ENCODE data around the gene IMMP2L.
"Not testable (repeated sequence)": the region's sequence is repeated elsewhere in the genome, so short reads cannot be mapped to it uniquely, and the experiment has no call there.

The IMMP2L gene

DNA sequence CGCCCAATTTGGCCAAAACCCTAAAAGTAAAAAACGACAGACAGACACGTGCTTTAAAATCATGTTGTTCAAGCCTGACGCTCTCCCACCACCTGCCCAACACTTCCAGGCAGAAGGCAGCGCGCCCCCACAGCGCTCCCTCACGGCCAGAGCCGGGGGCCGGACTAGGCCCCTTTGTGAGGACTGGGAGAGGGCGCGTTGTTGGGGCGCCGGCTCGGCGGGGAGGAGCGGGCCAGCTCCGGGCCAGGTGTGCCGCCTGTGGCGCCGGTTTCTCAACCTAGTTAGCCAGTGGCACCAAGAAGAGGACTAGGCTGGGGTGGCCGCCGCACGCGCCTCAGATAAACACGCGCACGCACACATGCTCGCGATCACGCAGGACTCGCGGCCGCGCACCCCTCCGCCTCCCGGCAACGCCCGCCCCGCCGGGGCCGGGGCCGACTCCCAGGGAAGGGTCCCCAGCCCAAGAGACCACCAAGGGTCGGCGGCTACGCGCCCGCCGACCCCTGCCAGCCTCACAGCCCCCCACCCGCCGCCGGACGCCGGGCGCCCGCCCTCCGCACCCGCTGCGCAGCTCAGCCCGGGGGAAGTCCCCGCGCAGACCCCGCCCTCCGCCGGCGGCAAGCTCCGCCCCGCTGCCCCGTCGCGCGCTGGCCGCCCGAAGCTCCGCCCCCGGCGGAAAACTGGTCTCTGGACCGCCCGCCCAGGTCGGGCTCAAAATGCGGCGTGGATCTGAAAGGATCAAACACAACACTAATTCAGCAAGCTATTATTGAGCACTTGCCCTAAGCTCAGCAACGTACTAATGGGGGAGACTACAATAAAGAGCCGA is at the start of gene IMMP2L:
Gene IMMP2L (minus strand): TSS at position 589 of the 829 bp plus-strand sequence.
- peak; percentile 66 for DNase-seq (ENCODE audit: low read depth, low spot score)

DNA sequence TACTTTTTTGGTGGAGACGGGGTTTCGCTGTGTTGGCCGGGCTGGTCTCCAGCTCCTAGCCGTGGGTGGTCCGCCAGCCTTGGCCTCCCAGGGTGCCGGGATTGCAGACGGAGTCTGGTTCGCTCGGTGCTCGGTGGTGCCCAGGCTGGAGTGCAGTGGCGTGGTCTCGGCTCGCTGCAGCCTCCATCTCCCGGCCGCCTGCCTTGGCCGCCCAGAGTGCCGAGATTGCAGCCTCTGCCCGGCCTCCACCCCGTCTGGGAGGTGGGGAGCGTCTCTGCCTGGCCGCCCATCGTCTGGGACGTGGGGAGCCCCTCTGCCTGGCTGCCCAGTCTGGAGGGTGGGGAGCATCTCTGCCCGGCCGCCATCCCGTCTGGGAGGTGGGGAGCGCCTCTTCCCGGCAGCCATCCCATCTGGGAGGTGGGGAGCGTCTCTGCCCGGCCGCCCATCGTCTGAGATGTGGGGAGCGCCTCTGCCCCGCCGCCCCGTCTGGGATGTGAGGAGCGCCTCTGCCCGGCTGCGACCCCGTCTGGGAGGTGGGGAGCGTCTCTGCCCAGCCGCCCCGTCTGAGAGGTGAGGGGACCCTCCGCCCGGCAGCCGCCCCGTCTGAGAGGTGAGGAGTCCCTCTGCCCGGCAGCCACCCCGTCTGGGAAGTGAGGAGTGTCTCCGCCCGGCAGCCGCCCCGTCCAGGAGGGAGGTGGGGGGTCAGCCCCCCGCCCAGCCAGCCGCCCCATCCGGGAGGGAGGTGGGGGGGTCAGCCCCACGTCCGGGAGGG is 47.4 kb upstream of the IMMP2L start:
- DNase-seq (ENCODE audit: low read depth, low spot score): not testable (repeated sequence)

DNA sequence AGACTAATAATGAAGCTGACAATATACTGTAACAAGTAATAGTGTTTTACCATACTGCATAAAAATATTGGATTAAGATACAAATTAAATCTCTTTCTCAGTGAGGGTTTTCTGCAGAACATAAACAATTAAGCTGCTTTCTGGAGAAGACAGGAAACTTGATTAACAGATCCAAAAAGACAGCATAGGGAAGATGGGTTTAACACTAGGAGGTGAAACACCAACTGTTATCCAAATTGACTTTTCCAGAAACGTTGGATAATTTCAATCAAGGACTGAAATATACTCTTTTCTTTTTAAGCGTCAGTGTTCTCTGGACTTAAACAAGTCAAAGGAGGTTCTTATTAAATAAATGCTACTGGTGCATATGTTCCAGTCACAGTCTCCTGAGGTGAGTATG is 45.3 kb upstream of the IMMP2L start:
- no peak for DNase-seq (ENCODE audit: low read depth, low spot score)

DNA sequence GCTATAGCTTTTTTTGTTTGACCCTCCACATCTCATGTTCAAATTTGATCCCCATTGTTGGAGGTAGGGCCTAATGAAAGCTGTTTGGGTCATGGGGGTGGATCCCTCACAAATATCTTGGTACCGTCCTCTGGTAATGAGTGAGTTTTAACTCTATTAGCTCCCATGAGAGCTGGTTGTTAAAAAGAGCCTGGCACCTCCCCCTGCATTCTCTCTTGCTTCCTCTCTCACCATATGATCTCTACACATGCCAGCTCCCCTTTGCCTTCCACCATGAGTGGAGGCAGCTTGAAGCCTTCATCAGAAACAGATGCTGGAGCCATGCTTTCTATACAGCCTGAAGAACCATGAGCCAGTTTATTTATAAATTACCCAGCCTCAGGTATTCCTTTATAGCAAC is 43.0 kb upstream of the IMMP2L start:
- no peak for DNase-seq (ENCODE audit: low read depth, low spot score)

DNA sequence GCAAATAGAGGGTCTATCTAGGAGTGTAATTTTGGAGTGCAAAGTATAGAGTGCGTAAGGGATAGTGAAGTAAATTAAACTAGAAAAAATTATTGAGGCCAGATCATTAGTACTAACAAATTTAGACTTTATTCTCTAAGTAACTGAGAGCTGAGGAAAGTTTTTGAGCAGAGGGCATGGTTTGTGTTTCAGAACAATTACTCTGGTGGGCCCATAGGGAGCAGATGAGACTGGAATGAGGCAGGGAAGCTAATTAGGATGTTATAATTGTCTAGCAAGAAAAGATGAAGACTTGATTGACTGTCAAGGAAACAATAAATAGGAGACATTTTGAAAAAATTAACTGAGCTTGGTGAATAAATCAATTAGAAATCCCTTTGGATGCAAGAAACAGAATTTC is 37.8 kb upstream of the IMMP2L start:
- no peak for DNase-seq (ENCODE audit: low read depth, low spot score)

DNA sequence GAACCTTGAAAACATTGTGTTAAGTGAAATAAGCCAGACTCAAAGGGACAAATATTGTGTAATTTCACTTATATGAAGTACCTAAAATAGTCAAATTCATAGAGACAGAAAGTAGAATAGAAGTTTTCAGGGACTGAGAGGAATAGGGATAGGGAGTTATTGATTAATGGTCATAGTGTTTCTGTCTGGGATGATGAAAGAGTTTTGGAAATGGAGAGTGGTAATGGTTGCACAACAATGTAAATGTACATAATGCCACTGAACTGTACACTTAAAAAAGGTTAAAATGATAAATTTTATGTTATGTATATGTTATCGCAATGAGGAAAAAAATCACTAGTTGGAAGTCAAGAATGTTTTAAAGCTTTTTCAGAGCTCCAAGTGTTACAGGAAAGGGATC is 33.5 kb upstream of the IMMP2L start:
- no peak for DNase-seq (ENCODE audit: low read depth, low spot score)

DNA sequence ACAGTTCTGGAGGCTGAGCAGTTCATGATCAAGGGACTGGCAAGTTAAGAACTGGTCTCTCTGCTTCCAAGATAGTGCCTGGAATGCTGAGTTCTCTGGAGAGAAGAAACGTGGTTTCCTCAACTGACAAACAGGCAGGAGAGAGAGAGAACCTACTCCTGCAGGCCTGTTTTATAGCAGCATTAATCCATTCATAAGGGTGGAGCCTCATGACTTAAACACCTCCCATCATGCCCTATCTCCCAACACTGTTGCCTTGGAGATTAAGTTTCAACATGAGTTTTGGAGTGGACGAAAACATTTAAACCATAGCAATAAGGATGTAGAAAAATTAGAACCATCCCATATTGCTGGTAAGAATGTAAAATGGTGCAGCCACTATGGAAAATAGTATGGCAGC is 32.3 kb upstream of the IMMP2L start:
- DNase-seq (ENCODE audit: low read depth, low spot score): no peak

DNA sequence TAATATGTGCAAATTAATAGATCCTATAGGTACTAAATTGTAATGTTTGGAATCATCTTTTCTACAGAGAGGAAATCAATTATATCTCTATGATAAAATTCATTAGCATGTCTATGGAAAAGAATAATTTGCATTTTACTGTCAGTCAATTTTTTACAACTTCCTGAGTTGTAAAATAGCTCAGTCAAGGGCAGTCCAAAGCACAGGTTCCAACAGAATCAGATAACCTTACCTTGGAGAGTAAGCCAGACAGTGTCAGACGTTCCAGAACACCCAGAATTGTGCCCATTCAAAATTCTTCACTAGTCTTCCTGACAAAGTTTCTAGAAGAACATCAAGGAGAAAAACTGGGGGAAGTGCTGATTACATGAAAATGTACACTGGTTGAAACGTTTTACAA is 31.1 kb upstream of the IMMP2L start:
- no peak for DNase-seq (ENCODE audit: low read depth, low spot score)

DNA sequence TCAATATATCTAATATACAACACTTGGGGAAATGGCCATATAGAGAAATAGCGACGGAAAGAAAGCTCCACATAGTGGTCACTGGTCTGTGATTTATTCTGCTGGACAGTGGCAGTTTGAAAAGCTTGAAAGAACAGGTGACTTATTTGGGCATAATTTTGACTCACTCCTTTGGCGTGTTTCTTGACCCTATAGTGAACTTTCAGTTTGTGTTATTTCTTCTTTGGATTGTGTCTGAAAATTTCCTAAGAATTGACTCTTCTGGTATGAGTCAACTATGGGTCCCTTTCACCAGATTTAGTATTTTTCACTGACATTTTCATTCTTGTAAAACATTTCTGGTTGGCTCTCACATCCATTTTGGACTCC is 25.8 kb upstream of the IMMP2L start:
- DNase-seq (ENCODE audit: low read depth, low spot score): no peak

DNA sequence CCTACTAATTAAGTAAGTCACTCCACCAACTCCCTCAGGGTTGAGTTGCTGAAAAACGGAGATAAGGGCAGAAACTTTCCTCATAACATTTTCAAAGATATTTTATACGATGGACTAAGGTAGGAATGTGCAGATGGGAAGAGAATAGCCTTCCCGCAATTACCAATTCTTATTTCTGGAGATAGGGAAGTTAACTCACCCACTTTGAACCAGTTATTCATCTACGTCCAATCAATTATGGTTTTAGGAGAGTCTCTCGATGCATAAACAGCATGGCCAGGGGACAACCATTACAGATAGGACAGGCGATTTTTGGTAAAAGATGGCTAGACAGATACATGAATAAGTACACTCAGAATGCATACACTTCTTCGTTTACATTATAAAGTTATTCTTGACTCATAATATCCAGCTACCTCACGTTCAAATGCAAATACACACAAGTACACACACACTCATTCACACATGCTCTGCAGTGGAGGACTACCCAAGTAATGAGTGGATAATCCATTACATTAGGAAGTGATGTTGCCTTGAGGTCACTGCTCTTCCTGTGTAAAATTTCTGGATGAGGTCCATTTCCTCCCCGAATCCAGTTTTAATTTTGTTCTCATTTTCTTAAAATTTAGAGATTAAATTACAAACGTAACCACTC is 25.2 kb upstream of the IMMP2L start:
- no peak for DNase-seq (ENCODE audit: low read depth, low spot score)

DNA sequence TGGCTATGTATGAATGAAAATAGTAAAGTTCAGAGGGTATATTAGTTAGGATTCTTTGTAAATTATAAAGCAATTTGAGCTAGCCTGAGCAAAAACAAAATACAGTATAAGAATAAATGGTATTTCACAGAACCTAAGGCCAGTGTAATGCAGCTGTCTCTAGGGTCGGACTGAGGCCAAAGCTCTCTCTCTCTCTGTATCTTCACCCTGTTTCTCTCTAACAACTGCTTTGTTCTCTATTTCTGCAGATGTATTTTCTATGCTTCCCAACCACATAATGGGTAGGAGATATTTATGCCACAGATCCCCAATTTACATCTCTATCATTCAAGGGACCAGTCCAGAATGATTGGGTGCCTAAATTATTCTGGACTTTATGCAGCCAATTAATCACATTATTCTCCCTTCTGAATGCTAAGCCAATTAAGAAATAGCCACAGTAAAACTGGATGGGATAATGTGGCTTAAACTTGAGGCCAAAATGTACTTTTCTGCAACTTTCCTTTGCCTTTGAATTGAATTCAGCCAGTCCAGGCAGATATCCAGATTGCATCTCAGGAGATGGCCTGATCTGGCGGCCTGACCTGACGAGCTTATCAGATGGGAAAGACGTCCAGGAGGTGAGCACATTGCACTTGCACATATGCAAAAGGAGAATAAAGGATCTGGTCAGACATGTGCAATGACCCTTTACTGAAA is 24.6 kb upstream of the IMMP2L start:
- no peak for DNase-seq (ENCODE audit: low read depth, low spot score)

DNA sequence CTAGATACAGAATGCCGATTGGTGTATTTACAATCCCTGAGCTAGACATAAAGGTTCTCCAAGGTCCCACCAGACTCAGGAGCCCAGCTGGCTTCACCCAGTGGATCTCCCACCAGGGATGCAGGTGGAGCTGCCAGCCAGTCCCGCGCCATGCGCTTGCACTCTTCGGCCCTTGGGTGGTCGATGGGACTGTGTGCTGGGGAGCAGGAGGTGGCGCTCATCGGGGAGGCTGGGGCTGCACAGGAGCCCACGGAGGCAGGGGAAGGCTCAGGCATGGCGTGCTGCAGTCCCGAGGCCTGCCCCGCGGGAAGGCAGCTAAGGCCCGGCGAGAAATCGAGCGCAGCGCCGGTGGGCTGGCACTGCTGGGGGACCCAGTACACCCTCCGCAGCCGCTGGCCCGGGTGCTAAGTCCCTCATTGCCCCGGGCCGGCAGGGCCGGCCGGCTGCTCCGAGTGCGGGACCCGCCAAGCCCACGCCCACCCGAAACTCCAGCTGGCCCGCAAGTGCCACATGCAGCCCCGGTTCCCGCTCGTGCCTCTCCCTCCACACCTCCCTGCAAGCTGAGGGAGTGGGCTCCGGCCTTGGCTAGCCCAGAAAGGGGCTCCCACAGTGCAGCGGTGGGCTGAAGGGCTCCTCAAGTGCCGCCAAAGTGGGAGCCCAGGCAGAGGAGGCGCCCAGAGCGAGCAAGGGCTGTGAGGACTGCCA is 19.6 kb upstream of the IMMP2L start:
- DNase-seq (ENCODE audit: low read depth, low spot score): not testable (repeated sequence)

DNA sequence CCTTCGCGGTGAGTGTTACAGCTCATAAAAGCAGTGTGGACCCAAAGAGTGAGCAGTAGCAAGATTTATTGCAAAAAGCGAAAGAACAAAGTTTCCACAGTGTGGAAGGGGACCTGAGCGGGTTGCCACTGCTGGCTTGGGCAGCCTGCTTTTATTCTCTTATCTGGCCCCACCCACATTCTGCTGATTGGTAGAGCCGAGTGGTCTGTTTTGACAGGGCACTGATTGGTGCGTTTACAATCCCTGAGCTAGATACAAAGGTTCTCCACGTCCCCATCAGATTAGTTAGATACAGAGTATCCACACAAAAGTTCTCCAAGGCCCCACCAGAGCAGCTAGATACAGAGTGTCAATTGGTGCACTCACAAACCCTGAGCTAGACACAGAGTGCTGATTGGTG is 18.9 kb upstream of the IMMP2L start:
- not testable (repeated sequence) for DNase-seq (ENCODE audit: low read depth, low spot score)

DNA sequence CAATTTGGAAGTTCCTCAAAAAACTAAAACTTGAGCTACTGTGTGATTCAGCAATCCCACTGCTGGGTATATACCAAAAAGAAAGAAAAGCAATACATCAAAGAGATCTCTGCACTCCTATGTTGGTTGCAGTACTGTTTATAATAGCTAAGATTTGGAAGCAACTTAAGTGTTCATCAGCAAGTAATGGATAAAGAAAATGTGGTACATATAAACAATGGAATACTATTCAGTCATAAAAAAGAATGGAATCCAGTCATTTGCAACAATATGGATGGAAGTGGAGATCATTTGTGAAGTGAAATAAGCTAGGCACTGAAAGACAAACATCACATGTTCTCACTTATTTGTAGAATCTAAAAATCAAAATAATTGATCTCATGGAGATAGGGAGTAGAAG is 16.5 kb upstream of the IMMP2L start:
- DNase-seq (ENCODE audit: low read depth, low spot score): no peak

DNA sequence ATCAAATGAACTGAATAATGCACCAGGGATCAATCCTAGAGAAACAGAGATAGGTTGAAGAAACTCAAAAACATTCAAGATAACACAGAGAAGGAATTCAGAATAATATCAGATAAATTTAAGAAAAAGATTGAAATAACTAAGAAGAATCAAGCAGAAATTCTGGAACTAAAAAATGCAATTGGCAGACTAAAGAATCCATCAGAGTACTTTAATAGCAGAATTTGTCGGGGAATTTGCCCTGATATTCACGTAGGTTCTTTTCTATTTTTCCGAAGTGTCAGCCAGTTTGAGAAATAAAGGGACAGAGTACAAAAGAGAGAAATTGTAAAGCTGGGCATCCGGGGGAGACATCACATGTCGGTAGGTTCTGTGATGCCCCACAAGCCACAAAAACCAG is 9.4 kb upstream of the IMMP2L start:
- DNase-seq (ENCODE audit: low read depth, low spot score): no peak

DNA sequence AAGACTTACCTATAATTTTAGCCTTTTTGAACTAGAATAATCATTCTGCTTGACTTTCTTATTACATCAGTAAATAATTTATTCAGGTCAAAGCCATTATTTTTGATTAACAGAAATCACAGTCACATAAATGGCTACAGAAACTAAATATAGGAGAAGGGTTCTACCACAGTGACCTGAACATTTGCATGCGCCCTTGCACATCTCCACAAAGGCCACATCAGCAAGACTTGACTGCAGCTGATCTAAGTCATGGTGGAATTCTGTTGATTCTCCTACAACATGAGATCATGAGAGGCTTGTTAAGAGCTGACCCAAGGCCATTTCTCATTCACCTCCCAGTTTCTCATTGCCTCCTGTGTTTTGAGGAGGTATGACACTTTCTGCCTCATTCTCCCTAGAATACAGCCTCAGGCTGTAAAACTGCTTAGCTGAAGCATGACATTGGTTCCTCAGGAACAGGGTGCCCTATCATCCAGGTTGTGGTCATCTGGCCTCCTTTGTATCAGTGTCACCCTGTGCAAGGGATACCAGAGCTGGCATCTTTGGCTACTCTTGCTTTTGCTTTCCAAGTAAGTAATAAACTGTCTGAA is 6.7 kb upstream of the IMMP2L start:
- DNase-seq (ENCODE audit: low read depth, low spot score): no peak

DNA sequence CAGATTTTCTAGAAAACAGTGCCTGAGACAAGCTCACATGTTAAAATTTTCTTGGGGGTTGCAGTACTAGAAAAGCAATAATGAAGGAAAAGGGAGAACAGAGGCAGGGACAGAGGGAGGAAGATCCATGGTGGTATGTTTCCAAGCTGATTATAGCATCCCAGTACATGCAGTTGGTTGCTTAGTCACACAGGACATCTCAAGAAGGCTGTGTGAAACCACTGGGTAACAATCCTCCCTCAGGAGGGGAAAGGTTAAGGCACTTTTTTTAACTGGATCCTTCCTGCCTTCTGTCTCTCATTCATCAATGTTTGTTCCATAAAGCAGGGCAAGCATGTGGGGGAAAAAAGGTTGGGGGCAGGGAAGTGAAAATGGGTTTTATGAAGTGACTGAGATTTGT is 6.1 kb upstream of the IMMP2L start:
- no peak for DNase-seq (ENCODE audit: low read depth, low spot score)

DNA sequence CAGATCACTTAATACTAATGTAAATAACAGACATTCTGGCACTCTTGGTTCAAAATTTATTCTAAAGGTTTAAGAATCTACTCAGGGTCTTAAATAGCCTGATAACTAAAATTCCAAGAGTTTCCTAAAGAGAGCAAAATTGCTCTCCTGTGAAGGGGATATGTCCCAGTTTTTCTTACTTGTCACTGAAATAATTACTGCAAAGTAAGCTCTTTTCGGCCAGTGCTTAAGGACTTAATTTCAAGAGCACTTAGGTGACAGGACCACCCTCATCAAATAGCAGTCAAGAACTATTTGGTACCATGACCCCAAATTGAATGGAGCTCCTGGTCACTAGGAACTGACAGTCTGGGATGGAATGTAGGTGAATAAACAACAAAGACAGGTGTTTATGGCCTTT is 1.8 kb upstream of the IMMP2L start:
- DNase-seq (ENCODE audit: low read depth, low spot score): no peak

DNA sequence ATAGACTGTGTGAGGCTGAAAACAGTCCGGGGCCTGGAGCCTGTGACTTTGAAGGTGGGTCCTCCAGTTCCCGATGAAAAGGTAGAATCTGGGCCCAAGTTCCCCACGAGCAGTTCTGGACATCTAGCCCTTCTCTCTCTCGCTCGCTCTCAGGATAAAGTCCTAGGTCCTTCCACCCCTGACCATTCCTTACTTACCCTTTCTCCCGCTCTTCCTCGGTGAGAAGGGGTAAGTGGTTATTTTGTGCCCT is 713 bp downstream of the IMMP2L start:
- no peak for DNase-seq (ENCODE audit: low read depth, low spot score)

DNA sequence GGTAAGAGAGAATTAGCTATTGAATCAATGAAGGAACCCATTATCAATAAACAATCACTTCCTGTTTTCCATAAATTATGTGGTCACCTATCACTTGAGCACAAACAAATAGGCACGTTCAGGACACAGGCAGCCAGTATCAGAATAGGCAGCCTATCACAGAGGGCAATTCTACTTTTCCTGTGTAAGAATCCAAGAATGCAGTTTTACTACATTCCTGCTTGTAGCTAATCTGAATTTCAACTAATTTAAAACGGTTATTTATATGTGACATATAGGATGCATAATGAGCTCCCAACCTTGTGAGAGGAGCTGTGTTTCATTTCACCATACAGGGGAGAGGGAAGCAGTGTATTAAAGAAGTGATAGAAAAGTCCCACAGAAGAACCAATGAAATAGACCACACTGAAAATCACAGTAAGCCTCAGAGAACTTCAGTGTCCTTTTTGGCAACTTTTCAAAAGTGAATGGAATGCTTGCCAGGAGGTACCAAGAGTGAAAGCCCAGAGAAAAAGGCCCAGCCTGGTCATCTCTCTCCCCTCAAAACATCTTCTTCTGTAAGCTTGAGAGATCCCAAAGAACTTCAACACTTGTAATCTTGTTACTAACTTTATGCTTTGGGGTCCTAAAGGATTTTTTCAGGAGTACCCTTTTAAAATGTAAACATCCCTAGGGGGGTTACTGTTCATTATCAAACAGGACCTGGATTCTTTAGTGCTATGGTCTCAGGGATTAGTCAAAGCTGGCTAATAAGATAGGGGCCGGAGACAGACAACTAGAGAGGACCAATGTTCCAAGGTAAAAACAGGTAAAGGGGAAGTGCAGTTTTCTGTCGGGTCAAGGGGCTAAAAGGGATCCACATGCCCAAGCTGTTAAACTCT is 1.3 kb downstream of the IMMP2L start:
- no peak for DNase-seq (ENCODE audit: low read depth, low spot score)

All from smooth muscle cell of the brain vasculature (primary cell).